ENCODE results near the gene PIK3C3. TPM values are rescaled to one million over a fixed set of nuclear protein-coding genes. Genes with fewer than 3 reads are reported as not detected.

The PIK3C3 gene
- total RNA-seq, 4 donors from 2014 or later = 35.5 to 54.7 (median 39.6) TPM

DNA sequence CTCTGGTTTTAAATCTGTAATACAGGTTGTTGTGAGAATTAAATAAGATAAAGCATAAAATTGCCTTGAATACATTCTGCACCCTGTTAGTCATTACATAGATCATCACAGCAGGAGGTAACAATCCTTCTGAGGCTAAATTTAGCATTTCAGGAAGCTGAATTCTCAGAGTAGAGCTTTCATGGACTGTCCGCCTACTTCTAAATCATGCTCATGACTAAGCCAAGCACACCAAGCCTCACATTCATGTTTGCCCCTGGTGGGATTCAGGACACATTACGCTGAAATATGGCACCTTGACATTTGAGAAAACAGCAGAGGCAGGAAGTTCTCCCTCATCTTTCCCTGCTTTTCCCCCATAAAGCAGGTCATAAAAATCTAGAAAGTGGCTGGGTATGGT lies 16.6 kb upstream of the PIK3C3 start:
- intact Hi-C loops (cut with DNase I; ENCODE audit: low total_unique reads) = no loop called here
- DNase-seq (ENCODE audit: low spot score in 2 of 2) = no peak
- TF ChIP-seq POLR2A (IDR thresholded peaks at IDR 0.05) = no peak
- TF ChIP-seq, protein P1, sequence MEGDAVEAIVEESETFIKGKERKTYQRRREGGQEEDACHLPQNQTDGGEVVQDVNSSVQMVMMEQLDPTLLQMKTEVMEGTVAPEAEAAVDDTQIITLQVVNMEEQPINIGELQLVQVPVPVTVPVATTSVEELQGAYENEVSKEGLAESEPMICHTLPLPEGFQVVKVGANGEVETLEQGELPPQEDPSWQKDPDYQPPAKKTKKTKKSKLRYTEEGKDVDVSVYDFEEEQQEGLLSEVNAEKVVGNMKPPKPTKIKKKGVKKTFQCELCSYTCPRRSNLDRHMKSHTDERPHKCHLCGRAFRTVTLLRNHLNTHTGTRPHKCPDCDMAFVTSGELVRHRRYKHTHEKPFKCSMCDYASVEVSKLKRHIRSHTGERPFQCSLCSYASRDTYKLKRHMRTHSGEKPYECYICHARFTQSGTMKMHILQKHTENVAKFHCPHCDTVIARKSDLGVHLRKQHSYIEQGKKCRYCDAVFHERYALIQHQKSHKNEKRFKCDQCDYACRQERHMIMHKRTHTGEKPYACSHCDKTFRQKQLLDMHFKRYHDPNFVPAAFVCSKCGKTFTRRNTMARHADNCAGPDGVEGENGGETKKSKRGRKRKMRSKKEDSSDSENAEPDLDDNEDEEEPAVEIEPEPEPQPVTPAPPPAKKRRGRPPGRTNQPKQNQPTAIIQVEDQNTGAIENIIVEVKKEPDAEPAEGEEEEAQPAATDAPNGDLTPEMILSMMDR (IDR thresholded peaks at IDR 0.05) = no peak
- 88 to 98% methylated on average over 2 of the region's 2 CpGs for WGBS, 2 donors
- no peak overlapping the region for H3K4me3 ChIP-seq (ENCODE audit: low read depth, poor library complexity, severe bottlenecking)

DNA sequence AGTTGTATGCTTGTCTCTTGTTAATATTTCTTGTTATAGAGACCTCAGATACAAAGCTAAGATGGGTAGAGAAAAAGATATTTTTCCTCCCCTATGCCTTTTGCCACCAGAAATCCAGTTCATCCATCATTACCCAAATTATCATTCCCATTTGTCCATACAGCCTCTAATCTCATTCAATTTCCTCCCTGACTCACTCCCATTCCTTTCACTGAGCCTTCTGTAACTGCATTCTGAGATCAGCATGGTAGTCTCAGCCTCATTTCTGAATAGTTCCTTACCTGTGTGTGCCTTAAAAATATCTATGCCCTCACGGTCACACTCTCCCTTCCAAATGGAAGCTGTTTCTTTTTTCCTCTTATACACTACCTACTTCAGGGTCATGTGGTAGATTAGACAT lies 15.7 kb upstream of the PIK3C3 start:
- intact Hi-C loops (cut with DNase I; ENCODE audit: low total_unique reads) = no loop called here
- 86 to 92% methylated on average over 1 of the region's 1 CpG for WGBS, 2 donors
- H3K4me3 ChIP-seq (ENCODE audit: low read depth, poor library complexity, severe bottlenecking) = no peak overlapping the region
- TF ChIP-seq POLR2A (IDR thresholded peaks at IDR 0.05) = no peak
- TF ChIP-seq, protein P1 (IDR thresholded peaks at IDR 0.05) = no peak
- DNase-seq (ENCODE audit: low spot score in 2 of 2) = no peak

DNA sequence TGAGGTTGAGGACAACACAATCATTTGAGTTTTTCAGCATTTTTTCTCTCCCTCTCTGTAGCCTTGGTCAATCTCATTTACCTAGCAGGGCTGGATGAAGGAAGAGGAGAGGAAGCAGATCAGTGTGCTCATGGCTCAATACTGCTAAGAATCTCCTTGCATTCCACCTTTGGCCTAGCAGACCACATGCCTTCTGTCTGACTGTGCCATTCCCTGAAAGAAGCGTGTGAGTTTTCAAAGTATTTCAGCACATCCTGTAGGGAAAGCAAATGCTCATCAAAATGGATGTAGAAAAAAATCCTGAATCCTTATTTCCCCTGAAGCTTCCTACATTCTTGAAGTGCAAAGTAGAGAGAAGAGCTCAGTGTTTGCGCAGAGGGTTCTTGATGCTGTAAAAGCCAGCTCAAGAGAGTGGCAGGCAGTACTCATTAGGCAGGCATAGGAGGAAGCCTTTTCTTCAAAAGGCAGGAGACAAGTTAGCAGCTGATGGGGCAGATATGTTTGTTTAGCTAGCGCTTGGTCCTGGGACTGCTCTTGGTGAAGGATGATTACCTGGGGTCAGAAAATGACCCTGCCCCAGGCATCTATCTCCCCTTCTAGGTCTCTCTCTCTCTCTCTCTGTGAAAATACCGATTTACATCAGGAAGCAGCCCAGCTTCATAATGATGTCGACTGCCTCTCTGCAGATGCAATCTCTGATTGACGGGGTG lies 14.4 kb upstream of the PIK3C3 start:
- no peak overlapping the region for H3K4me3 ChIP-seq (ENCODE audit: low read depth, poor library complexity, severe bottlenecking)
- no peak for DNase-seq (ENCODE audit: low spot score in 2 of 2)
- WGBS, 2 donors = 63 to 66% methylated on average over 6 of the region's 6 CpGs
- TF ChIP-seq POLR2A (IDR thresholded peaks at IDR 0.05) = no peak
- TF ChIP-seq, protein P1 (IDR thresholded peaks at IDR 0.05) = no peak
- intact Hi-C loops (cut with DNase I; ENCODE audit: low total_unique reads) = no loop called here

DNA sequence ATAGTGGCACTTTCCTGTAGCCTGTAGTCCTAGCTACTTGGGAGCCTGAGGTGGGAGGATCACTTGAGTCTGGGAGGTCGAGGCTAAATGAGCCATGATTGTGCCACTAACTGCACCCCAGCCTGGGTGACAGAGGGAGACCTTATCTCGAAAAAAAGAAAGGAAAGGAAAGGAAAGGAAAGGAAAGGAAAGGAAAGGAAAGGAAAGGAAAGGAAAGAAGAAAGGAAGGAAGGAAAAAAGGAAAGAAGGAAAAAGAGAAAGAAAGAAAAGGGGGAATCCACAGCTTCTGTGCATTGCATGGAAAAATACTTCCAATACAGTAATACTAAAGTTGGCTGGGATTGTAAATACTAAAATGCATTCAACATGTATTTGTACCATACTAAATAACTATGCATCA lies 12.8 kb upstream of the PIK3C3 start:
- H3K4me3 ChIP-seq (ENCODE audit: low read depth, poor library complexity, severe bottlenecking) = no peak overlapping the region
- intact Hi-C loops (cut with DNase I; ENCODE audit: low total_unique reads) = no loop called here
- WGBS, 2 donors = 75 to 85% methylated on average over 2 of the region's 2 CpGs
- TF ChIP-seq, protein P1 (IDR thresholded peaks at IDR 0.05) = no peak
- TF ChIP-seq POLR2A (IDR thresholded peaks at IDR 0.05) = no peak
- no peak for DNase-seq (ENCODE audit: low spot score in 2 of 2)

DNA sequence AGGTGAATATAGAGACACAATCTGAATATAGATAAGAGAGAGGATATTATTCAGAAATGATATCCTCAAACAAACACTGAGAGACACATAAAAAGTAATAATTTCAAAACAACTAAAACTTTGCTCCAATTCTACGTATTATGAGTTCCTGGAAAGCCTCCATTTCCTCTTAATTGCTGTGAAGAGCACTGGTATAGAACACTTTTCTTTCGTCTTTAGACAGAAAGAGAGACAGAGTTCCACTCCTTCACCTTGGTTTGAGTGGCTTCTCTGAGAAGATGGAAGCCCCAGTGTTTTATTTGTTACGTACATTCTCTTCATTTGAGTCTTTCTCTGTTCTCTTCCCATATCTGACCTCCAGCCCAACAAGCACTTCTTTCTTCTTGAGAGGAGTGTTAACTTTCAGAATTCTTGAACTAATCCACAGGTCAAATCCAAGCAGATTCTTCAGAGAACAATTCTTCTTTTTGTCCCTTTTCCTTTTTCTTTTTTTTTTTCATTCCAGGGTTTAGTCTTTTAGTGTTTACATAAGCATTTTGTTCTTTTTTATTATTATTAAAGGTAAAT lies 6.4 kb upstream of the PIK3C3 start:
- intact Hi-C loops (cut with DNase I; ENCODE audit: low total_unique reads) = no loop called here
- WGBS, 2 donors = 84 to 86% methylated on average over 3 of the region's 3 CpGs
- no peak overlapping the region for H3K4me3 ChIP-seq (ENCODE audit: low read depth, poor library complexity, severe bottlenecking)
- no peak for DNase-seq (ENCODE audit: low spot score in 2 of 2)
- TF ChIP-seq POLR2A (IDR thresholded peaks at IDR 0.05) = no peak
- TF ChIP-seq, protein P1 (IDR thresholded peaks at IDR 0.05) = no peak
